Spinal cord (tissue), 10 donors: ENCODE results near the gene PLAC9. TPM values are rescaled to one million over a fixed set of nuclear protein-coding genes. Genes with fewer than 3 reads are reported as not detected.

ENCODE experiments used
- DNase-seq, 6 donors: peaks; one replicate each; pipeline versions ENCODE4 v3.0.0 to v3.0.0-alpha.2; 2013 to 2015; ENCODE audit warnings: low spot score in 6 of 6, low read depth in 4 of 6
- H3K27ac ChIP-seq: one replicate; pipeline ENCODE4 v1.5.1; 2013; ENCODE audit warnings: low read depth, low read length, control low read depth
- H3K27me3 ChIP-seq: one replicate; pipeline ENCODE4 v1.6.1; 2013; ENCODE audit warnings: low read length; ENCODE audit not compliant: control insufficient read depth, insufficient read depth
- H3K36me3 ChIP-seq: one replicate; pipeline ENCODE4 v1.6.1; 2013; ENCODE audit warnings: low read length; ENCODE audit not compliant: control insufficient read depth, insufficient read depth
- H3K4me1 ChIP-seq: one replicate; pipeline ENCODE4 v1.6.1; 2013; ENCODE audit warnings: low read length; ENCODE audit not compliant: control insufficient read depth, insufficient read depth
- H3K4me3 ChIP-seq: one replicate; pipeline ENCODE4 v1.5.1; 2013; ENCODE audit warnings: low read depth, low read length, control low read depth
- H3K9me3 ChIP-seq: one replicate; pipeline ENCODE4 v1.6.1; 2013; ENCODE audit warnings: low read length; ENCODE audit not compliant: control insufficient read depth, insufficient read depth
- WGBS: methylation state at CpG from one replicate; pipeline ENCODE4 v1.1.5; 2013; ENCODE audit warnings: missing lambda C conversion rate; ENCODE audit not compliant: insufficient coverage; 5-methylcytosine and 5-hydroxymethylcytosine counted together
- polyA plus RNA-seq, 2 donors: library from polyadenylated mRNA; unstranded; fragments of 120-200 nt; gene quantifications; one replicate each; pipeline ENCODE4 v1.2.1, GENCODE V29; 2013; ENCODE audit not compliant: insufficient read length in 2 of 2
- total RNA-seq, 2 donors: library from RNA; depleted of rRNA in 1 of 2; stranded (reverse); fragments of 120-200 nt in 1 of 2; fragments of >200 nt in 1 of 2; gene quantifications; one replicate each; pipeline versions ENCODE4 v1.2.3 to v1.2.4, GENCODE V29; 2013 to 2014
- donor health status: healthy.

Gene PLAC9
- total and polyA plus RNA-seq, 4 donors = 7.6 to 81.7 (median 28.5) TPM

DNA sequence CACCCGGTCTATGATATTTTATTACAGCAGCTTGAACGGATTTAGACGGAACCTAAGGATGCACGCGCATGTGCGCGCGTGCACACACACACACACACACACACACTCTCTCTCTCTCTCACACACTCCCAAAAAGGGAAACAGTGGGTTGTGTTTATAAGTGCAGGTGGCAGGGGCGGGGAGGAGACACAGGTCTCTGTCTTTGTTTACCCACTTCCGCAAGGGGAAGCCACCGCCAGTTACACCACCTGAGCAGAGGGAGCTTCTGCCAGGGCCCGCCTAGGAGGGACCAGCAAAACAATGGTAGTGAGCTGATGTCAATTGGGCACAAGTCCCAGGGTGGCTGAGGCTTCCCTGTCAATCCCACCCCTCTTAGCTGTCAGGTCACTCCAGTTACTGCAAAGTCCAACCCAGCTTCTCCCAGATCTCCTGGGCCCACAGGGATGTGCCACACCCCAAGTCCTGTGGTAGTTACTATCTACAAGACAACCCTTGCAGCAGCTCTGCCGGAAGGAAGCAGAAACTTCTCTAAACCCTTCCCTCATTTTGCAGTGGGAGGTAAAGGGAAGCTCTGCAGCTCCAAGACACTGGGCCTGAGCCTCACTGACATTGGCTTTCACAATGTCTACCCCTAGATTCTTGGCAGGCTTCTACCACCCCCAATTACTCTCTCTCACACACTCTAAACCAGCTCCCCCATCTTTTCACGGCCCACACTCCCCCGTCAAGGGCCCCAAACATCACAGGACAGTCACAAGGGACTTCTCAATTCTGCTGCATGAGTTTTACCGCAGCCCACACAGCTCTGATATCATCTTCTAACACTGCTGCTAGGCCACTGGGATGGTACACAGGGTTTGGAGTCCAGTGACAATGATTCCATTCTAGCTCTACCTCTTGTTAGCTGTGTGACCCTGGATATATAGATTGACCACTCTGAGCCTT is 55.2 kb downstream of the PLAC9 start:
- Histone ChIP-seq H3K9me3 (peaks cover 7% of the 10 kb centered on the region), H3K4me3 (no peak overlapping the region), H3K27me3 (no peaks in the 10 kb centered on the region), H3K36me3 (no peaks in the 10 kb centered on the region), H3K4me1 (no peaks in the 10 kb centered on the region), H3K27ac (no peak overlapping the region)
- DNase-seq = no peak
- WGBS = 87% methylated on average over 4 of the region's 16 CpGs

DNA sequence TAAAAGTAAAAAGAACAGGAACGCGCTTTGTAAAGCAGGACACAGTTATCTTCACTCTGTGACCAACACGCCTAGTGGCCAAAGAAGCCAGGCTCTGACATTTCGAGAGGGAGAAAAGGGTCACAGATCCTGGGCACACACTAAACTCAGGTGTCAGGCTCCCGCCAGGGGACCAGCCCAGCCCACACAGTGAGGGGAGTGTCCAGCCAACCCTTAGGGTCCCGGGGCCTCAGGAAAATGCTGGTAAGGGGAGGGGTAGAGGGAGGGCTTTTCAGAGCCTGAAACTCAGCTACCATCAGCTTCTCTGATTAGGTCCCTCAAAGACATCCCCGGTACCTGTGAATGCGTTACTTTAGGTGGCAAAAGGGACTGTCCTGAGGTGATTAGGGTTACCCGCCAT is 56.2 kb downstream of the PLAC9 start:
- no peaks in the 10 kb centered on the region for H3K4me1 ChIP-seq
- no peaks in the 10 kb centered on the region for H3K36me3 ChIP-seq
- WGBS = 98% methylated on average over 8 of the region's 9 CpGs
- no peak for DNase-seq
- H3K4me3 ChIP-seq = no peak overlapping the region
- peaks cover 9% of the 10 kb centered on the region for H3K9me3 ChIP-seq
- no peak overlapping the region for H3K27ac ChIP-seq
- no peaks in the 10 kb centered on the region for H3K27me3 ChIP-seq

DNA sequence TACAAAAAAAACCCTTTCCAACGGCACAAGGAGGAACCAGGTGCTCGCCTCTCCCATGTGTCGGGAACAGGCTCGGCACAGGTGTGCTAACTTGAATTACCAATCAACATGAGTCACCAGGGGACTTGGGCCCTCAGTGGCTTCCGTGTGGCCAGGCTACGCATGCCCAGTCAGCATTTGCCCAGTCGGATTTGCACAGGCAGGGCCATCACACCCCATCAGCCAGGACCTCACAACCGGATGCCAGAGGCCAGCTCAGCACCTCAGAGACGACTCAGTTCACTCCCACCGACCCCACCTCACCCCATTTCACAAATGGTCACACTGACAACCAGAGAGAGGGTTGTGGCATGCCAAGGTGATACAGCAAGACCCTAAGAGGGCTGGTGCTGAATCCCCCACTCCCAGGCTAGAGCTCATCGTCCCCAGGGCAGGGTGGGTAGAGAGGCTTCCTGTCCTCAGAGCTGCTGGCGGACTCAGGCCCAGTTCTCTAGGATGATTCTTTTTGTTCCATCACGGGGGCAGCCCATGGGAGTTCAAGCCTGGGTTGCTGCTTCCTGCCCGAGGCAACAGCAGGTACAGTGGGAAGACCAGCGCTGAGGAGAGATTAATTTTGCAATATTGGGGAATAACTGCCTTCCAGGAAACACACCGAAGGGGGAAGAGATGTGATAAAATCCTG is 59.2 kb downstream of the PLAC9 start:
- no peaks in the 10 kb centered on the region for H3K4me1 ChIP-seq
- DNase-seq = no peak
- H3K9me3 ChIP-seq = peaks cover 9% of the 10 kb centered on the region
- H3K27me3 ChIP-seq = no peaks in the 10 kb centered on the region
- H3K4me3 ChIP-seq = no peak overlapping the region
- H3K36me3 ChIP-seq = no peaks in the 10 kb centered on the region
- 87% methylated on average over 15 of the region's 16 CpGs for WGBS
- H3K27ac ChIP-seq = no peak overlapping the region

DNA sequence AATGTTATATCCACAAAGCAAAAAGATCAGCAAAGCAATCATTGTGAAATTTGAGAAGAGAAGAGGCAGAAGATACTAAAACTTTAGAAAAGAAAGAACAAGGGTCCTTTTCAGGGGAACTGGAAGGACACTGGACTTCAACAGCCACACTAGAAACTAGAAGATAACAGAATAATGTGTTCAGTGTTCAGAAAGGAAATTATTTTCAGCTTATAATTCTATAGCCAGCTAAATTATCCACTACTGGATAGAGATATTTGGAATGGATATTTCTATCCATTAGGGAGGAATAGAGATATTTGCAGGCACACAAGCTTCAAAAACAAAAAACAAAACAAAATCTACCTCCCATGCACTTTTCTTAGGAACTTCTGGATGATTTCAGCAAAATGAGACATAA is 60.0 kb downstream of the PLAC9 start:
- no peak overlapping the region for H3K4me3 ChIP-seq
- DNase-seq = no peak
- H3K36me3 ChIP-seq = no peaks in the 10 kb centered on the region
- peaks cover 9% of the 10 kb centered on the region for H3K9me3 ChIP-seq
- no peaks in the 10 kb centered on the region for H3K4me1 ChIP-seq
- H3K27me3 ChIP-seq = no peaks in the 10 kb centered on the region
- no peak overlapping the region for H3K27ac ChIP-seq

DNA sequence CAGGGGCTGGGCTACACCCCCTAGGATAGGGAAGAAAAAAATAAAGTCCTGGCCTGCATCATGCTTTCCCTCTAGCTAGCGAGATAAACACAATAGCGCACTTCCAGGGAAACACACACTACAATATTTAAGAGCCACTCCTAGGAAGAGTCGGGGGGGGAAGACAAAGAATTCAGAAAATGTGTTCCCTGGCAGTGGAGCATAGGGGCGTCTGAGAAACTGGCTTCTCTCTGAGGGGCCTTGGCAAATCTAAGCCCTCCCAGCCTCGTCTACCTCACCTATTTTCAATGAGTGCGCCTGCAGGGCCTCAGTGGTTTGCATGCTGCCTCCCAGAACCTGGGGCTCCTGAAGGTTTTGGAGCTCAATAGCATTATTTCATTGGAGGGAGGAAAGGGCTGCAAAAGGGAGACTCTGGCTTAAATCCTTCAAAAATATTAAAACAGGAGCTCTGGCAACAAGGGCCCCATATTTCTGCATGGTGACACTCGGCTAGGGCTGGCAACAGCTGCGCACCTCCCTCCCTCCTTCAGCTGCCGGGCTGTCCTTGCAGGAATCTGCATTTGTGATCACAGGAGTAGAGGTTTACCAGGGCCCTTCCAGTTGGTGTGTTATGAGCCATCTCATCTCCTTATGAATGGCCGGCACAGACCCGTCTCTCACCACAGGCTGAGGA is 62.0 kb downstream of the PLAC9 start:
- no peak overlapping the region for H3K27ac ChIP-seq
- no peaks in the 10 kb centered on the region for H3K27me3 ChIP-seq
- H3K9me3 ChIP-seq = peaks cover 9% of the 10 kb centered on the region
- H3K36me3 ChIP-seq = no peaks in the 10 kb centered on the region
- DNase-seq = no peak
- WGBS = 72% methylated on average over 6 of the region's 11 CpGs
- H3K4me1 ChIP-seq = no peaks in the 10 kb centered on the region
- H3K4me3 ChIP-seq = no peak overlapping the region

Other genes starting within 250 kb of the PLAC9 start
- 1 to 10 TPM in 1 of 2 donors, under 1 TPM in 1; 0.59 to 1.1 TPM for gene SFTPD, start 183.6 kb upstream of the PLAC9 start, total RNA-seq
- gene SFTPD, start 183.6 kb upstream of the PLAC9 start, polyA plus RNA-seq = 1 to 10 TPM; 2.6 to 2.8 TPM
- 10 to 100 TPM; 15.6 to 27.3 TPM for gene TMEM254, start 54.1 kb upstream of the PLAC9 start, total RNA-seq
- 10 to 100 TPM; 44.7 to 46.9 TPM for gene TMEM254, start 54.1 kb upstream of the PLAC9 start, polyA plus RNA-seq
- gene ANXA11, start 72.8 kb downstream of the PLAC9 start, total RNA-seq = 10 to 100 TPM; 22.8 to 88.8 TPM
- gene ANXA11, start 72.8 kb downstream of the PLAC9 start, polyA plus RNA-seq = 10 to 100 TPM; 19.0 to 28.9 TPM
- gene MAT1A, start 156.9 kb downstream of the PLAC9 start, total RNA-seq = under 1 TPM; 0.44 to 0.50 TPM
- under 1 TPM; 0.39 to 0.70 TPM for gene MAT1A, start 156.9 kb downstream of the PLAC9 start, polyA plus RNA-seq
- gene DYDC1, start 224.0 kb downstream of the PLAC9 start, total RNA-seq = 1 to 10 TPM in 1 of 2 donors, not detected in 1; 1.4 TPM
- under 1 TPM; 0.35 to 0.38 TPM for gene DYDC1, start 224.0 kb downstream of the PLAC9 start, polyA plus RNA-seq
- gene DYDC2, start 224.1 kb downstream of the PLAC9 start, total RNA-seq = 10 to 100 TPM in 1 of 2 donors, 1 to 10 TPM in 1; 3.1 to 11.8 TPM
- gene DYDC2, start 224.1 kb downstream of the PLAC9 start, polyA plus RNA-seq = 10 to 100 TPM in 1 of 2 donors, 1 to 10 TPM in 1; 9.2 to 10.2 TPM